ENCODE results near the gene PHKB. TPM values are rescaled to one million over a fixed set of nuclear protein-coding genes. Genes with fewer than 3 reads are reported as not detected.

Gene PHKB
- total RNA-seq, 1 donor from 2014 or later = 25.9 TPM

GRCh38 chr16:47731252-47731651, 270.1 kb downstream of the PHKB start:
- H3K4me3 ChIP-seq (ENCODE audit: low read depth, low read length) = no peak overlapping the region
- DNase-seq (ENCODE audit: low read depth) = no peak
- TF ChIP-seq, protein P1, sequence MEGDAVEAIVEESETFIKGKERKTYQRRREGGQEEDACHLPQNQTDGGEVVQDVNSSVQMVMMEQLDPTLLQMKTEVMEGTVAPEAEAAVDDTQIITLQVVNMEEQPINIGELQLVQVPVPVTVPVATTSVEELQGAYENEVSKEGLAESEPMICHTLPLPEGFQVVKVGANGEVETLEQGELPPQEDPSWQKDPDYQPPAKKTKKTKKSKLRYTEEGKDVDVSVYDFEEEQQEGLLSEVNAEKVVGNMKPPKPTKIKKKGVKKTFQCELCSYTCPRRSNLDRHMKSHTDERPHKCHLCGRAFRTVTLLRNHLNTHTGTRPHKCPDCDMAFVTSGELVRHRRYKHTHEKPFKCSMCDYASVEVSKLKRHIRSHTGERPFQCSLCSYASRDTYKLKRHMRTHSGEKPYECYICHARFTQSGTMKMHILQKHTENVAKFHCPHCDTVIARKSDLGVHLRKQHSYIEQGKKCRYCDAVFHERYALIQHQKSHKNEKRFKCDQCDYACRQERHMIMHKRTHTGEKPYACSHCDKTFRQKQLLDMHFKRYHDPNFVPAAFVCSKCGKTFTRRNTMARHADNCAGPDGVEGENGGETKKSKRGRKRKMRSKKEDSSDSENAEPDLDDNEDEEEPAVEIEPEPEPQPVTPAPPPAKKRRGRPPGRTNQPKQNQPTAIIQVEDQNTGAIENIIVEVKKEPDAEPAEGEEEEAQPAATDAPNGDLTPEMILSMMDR (conservative IDR thresholded peaks at IDR 0.05; ENCODE audit: low read depth, low read length) = no peak

DNA sequence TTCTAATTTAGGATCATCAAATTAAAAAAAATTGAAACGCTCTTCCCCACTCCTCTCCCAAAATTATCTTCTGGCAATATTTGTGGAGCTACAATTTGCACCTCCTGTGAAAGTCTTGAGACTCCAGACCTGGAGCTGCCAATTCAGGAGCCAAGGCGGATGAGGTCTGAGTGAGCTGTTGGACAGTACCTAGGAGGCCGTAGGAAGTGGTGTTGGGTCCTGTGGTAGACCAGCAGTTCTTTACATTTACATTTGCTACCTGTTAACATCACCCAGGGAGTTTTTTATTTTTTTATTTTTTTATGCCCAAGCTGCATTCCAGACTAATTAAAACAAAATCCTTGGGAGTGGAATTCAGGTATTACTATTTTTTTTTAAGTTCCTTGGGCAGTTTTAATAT, 271.0 kb downstream of the PHKB start:
- TF ChIP-seq, protein P1 (conservative IDR thresholded peaks at IDR 0.05; ENCODE audit: low read depth, low read length) = no peak
- no peak overlapping the region for H3K4me3 ChIP-seq (ENCODE audit: low read depth, low read length)
- no peak for DNase-seq (ENCODE audit: low read depth)

DNA sequence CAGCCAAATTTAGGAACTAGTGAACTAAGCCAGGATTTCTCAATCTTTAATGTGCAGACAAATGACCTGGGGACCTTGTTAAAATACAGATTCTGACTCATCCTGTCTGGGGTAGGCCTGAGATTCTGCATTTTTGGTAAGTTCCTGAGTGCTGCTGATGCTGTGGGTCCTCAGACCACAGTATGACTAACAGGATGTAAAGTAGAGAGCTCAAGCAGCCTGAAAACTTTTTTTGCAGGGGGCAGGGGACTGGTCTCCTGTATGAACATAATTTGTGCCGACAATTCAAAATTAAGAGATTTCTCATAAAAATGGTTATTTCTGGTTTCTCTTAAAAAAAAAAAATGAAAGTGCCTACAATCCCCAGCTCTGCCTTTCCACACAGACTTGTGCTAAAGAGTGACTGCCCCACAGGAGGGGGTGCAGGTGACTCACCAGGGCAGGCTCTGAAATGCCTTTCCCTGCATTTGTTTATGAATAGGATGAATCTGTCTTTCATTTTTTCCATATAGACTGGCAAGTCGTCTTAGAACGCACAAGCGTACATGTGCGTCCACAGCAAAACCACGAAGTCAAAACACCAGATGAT, 271.5 kb downstream of the PHKB start:
- H3K4me3 ChIP-seq (ENCODE audit: low read depth, low read length) = no peak overlapping the region
- TF ChIP-seq, protein P1 (conservative IDR thresholded peaks at IDR 0.05; ENCODE audit: low read depth, low read length) = no peak
- DNase-seq (ENCODE audit: low read depth) = no peak

DNA sequence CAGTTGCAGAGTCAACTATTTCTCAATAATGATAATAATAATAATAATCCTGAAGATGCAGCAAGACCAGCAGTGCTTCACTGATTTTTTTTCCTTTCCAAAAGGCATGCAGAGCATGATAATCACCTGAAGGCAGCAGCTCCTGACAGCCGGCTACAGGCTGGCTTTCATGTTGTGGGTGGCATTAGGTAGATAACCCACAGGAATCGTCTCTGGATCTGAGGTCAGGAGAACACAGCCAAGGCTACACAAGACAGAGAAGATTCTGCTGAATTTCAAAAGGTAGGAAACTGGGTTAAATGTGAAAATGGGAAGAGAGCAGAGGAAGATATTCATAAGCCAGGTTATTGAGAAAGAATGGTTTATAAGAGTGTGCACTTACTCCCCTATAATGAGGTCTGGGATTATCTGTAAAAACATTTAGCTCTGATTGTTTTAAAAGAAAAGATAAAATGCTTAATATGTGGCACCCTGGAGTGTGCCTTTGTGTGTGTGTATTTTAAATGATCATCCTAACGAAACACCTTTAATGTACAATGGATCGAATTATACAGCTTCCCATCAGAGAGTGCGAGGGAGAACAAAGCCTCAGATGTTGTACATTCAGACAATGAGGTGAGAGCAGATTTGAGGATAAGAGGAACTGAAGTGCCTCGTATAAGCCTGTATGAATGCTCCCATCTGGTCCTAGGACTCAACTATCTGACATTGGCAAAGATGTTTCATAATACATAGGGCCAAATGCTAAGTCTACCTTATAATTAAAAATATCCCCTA, 273.1 kb downstream of the PHKB start:
- H3K4me3 ChIP-seq (ENCODE audit: low read depth, low read length) = no peak overlapping the region
- TF ChIP-seq, protein P1 (conservative IDR thresholded peaks at IDR 0.05; ENCODE audit: low read depth, low read length) = no peak
- no peak for DNase-seq (ENCODE audit: low read depth)

- no peak for DNase-seq (ENCODE audit: low read depth)
- H3K4me3 ChIP-seq (ENCODE audit: low read depth, low read length) = no peak overlapping the region
- TF ChIP-seq, protein P1 (conservative IDR thresholded peaks at IDR 0.05; ENCODE audit: low read depth, low read length) = no peak
Observed at GRCh38 chr16:47734987-47735594, 274.0 kb downstream of the PHKB start.

- TF ChIP-seq, protein P1 (conservative IDR thresholded peaks at IDR 0.05; ENCODE audit: low read depth, low read length) = no peak
- no peak for DNase-seq (ENCODE audit: low read depth)
- H3K4me3 ChIP-seq (ENCODE audit: low read depth, low read length) = no peak overlapping the region
Observed at GRCh38 chr16:47750371-47750770, 289.2 kb downstream of the PHKB start.

Other genes starting within 250 kb of the PHKB start
- gene ITFG1, start 268 bp upstream of the PHKB start, total RNA-seq = 33.4 and 50.3 TPM in 2 replicates

All from epithelial cell of proximal tubule (primary cell).